Endothelial cell of umbilical vein (primary cell): Measurements from ENCODE around the gene DPP6. TPM values are rescaled to one million over a fixed set of nuclear protein-coding genes. Genes with fewer than 3 reads are reported as not detected.

Source experiments
- BruUV-seq: library from RNA; stranded (reverse); fragments of 400-500 nt; replicated peaks from 2 replicates; lab custom pipeline; 2021; lab: Mats Ljungman, UMichigan
- CTCF ChIA-PET: fragments of 300-600, 350-600 bp; sonication (Branson Sonifier 250); formaldehyde crosslinking; loops from one replicate; lab custom pipeline; 2021; ENCODE audit warnings: antibody characterized with exemption, inconsistent platforms; lab: Charles Lee
- POLR2A ChIA-PET: fragments of 300-600, 350-600 bp; sonication (Branson Sonifier 250); formaldehyde crosslinking; loops from one replicate; lab custom pipeline; 2021; ENCODE audit warnings: antibody characterized with exemption, inconsistent platforms; lab: Charles Lee
- DNase-seq: peaks from one replicate; pipeline ENCODE4 v3.0.0-alpha.2; 2011; ENCODE audit warnings: low read depth, low spot score
- FAIRE-seq: peaks from 2 replicates; lab custom pipeline; 2011; peaks lifted over from hg19 to GRCh38; lab: Jason Lieb, UNC
- H2AFZ ChIP-seq: 2 replicates; pipeline ENCODE4 v1.6.0; 2012; ENCODE audit warnings: low read depth, low read length, control low read depth, inconsistent platforms
- H3K27ac ChIP-seq: 2 replicates; pipeline ENCODE4 v1.5.1; 2011; ENCODE audit warnings: low read depth, mild to moderate bottlenecking, control low read depth, low read length, moderate library complexity; ENCODE audit not compliant: insufficient read depth
- H3K27me3 ChIP-seq, 2 experiments: 2 replicates each; pipeline versions ENCODE4 v1.6.0 to v1.6.1; 2011; ENCODE audit warnings: low read length in 2 of 2, mixed read lengths in 1 of 2; ENCODE audit not compliant: control insufficient read depth in 2 of 2, insufficient read depth in 2 of 2
- H3K36me3 ChIP-seq, 2 experiments: 2 replicates in 1 of 2; 3 replicates in 1 of 2; pipeline ENCODE4 v1.5.1; 2011; ENCODE audit warnings: low read length in 2 of 2, mild to moderate bottlenecking in 1 of 2, moderate library complexity in 1 of 2; ENCODE audit not compliant: control insufficient read depth in 2 of 2, insufficient read depth in 2 of 2; ENCODE audit errors: extremely low read depth in 1 of 2
- H3K4me1 ChIP-seq: 3 replicates; pipeline ENCODE4 v1.5.1; 2011; ENCODE audit warnings: mild to moderate bottlenecking, low read length; ENCODE audit not compliant: control insufficient read depth, insufficient read depth; ENCODE audit errors: extremely low read depth
- H3K4me2 ChIP-seq: 2 replicates; pipeline ENCODE4 v1.6.1; 2011; ENCODE audit warnings: low read length, control low read depth, mixed read lengths; ENCODE audit not compliant: insufficient read depth
- H3K4me3 ChIP-seq, 3 experiments: fragments of 200-600 bp in 1 of 3; sonication (generic), shearing (Covaris generic) in 1 of 3; replicated peaks in 1 of 3; 2 replicates each; pipeline ENCODE4 v1.5.1; 2011 to 2016; ENCODE audit warnings: control low read depth in 3 of 3, low read length in 3 of 3, mild to moderate bottlenecking in 2 of 3, inconsistent platforms in 1 of 3, low read depth in 1 of 3, moderate library complexity in 1 of 3; ENCODE audit not compliant: insufficient read depth in 1 of 3
- H3K79me2 ChIP-seq: 2 replicates; pipeline ENCODE4 v1.6.0; 2012; ENCODE audit warnings: low read length, inconsistent platforms; ENCODE audit not compliant: control insufficient read depth, insufficient read depth
- H3K9ac ChIP-seq: replicated peaks from 2 replicates; pipeline ENCODE3; 2011; ENCODE audit warnings: low read length, control low read depth; ENCODE audit not compliant: insufficient read depth; ENCODE audit errors: extremely low read depth
- H3K9me1 ChIP-seq: replicated peaks from 3 replicates; pipeline ENCODE4 v1.6.0; 2011; ENCODE audit warnings: mild to moderate bottlenecking, low read length; ENCODE audit not compliant: control insufficient read depth, insufficient read depth; ENCODE audit errors: extremely low read depth
- H3K9me3 ChIP-seq: replicated peaks from 2 replicates; pipeline ENCODE4 v1.5.1; 2012; ENCODE audit warnings: low read length, inconsistent platforms; ENCODE audit not compliant: control insufficient read depth, insufficient read depth
- H4K20me1 ChIP-seq: replicated peaks from 2 replicates; pipeline ENCODE3; 2011; ENCODE audit warnings: mild to moderate bottlenecking, low read length; ENCODE audit not compliant: control insufficient read depth, insufficient read depth; ENCODE audit errors: extremely low read depth
- CTCF ChIP-seq, 2 donors: IDR thresholded peaks; 1 replicate in 1 of 2; 2 replicates in 1 of 2; pipeline ENCODE4 v1.5.1; 2011; ENCODE audit warnings: low read length in 2 of 2, mild to moderate bottlenecking in 2 of 2, moderate library complexity in 2 of 2, control low read depth in 1 of 2, inconsistent platforms in 1 of 2, low read depth in 1 of 2; ENCODE audit not compliant: insufficient read depth in 1 of 2; ENCODE audit errors: extremely low read depth in 1 of 2
- EZH2 ChIP-seq: IDR thresholded peaks from 2 replicates; pipeline ENCODE4 v1.6.1; 2012; ENCODE audit warnings: borderline replicate concordance, low read depth, mild to moderate bottlenecking, moderate library complexity, low read length, inconsistent platforms; ENCODE audit not compliant: severe bottlenecking
- FOS ChIP-seq: IDR thresholded peaks from 2 replicates; pipeline ENCODE4 v1.6.1; 2011; ENCODE audit warnings: mild to moderate bottlenecking, low read length, moderate library complexity, borderline replicate concordance; ENCODE audit not compliant: insufficient read depth
- GATA2 ChIP-seq: IDR thresholded peaks from 2 replicates; pipeline ENCODE4 v1.7.0; 2011; ENCODE audit warnings: low read depth, mild to moderate bottlenecking, moderate library complexity, mixed read lengths, low read length; ENCODE audit not compliant: insufficient read length, insufficient read depth
- JUN ChIP-seq: IDR thresholded peaks from 2 replicates; pipeline ENCODE4 v1.6.1; 2011; ENCODE audit warnings: borderline replicate concordance, low read depth; ENCODE audit not compliant: insufficient read length, insufficient read depth
- MAX ChIP-seq: IDR thresholded peaks from 2 replicates; pipeline ENCODE4 v1.6.1; 2011; ENCODE audit not compliant: insufficient read depth, insufficient read length
- MYC ChIP-seq: IDR thresholded peaks from one replicate; pipeline ENCODE4 v1.6.1; 2011; ENCODE audit warnings: mild to moderate bottlenecking, low read depth, low read length
- POLR2A ChIP-seq: IDR thresholded peaks from 2 replicates; pipeline ENCODE4 v1.6.1; 2012; ENCODE audit warnings: low read depth, mild to moderate bottlenecking, control low read depth, low read length
- POLR2AphosphoS5 ChIP-seq: IDR thresholded peaks from 2 replicates; pipeline ENCODE4 v1.6.1; 2012; ENCODE audit warnings: low read depth, mild to moderate bottlenecking, control low read depth, low read length, moderate library complexity; ENCODE audit not compliant: insufficient read depth
- dilution Hi-C: fragments of 300-500 bp; cut with MboI; formaldehyde crosslinking; loops from one replicate; pipeline ENCODE4 v1.15.0; 2019; ENCODE audit warnings: low sequenced_read_pairs; ENCODE audit not compliant: extremely low pct_ligation_motif_present
- intact Hi-C: fragments of 100-400 bp; cut with micrococcal nuclease; formaldehyde crosslinking; loops from one replicate; pipeline ENCODE4 v1.10.0; 2022
- polyA plus RNA-seq, 4 experiments: library from polyadenylated mRNA; depleted of rRNA in 3 of 4; stranded (reverse) in 3 of 4; unstranded in 1 of 4; fragments of >200 nt; gene quantifications; 2 replicates each; pipeline versions ENCODE4 v1.2.1 to v1.2.3, GENCODE V29; 2011 to 2012; ENCODE audit warnings: missing spikeins in 1 of 4
- total RNA-seq: library from RNA; stranded (reverse); gene quantifications from 2 replicates; pipeline ENCODE4 v1.2.3, GENCODE V29; 2021

The DPP6 gene
- total and polyA plus RNA-seq, 2 donors (not counting 3 experiments of a cell fraction or from before 2014, with no cell fraction given) = not detected

GRCh38 chr7:154650275-154650674 is 598.1 kb downstream of the DPP6 start:
- Histone ChIP-seq H2AFZ (no peak overlapping the region), H3K27me3 (no peaks in the 10 kb centered on the region), H3K4me2 (no peak overlapping the region), H3K4me1 (no peaks in the 10 kb centered on the region), H3K9me1 (no peaks in the 10 kb centered on the region), H3K4me3 (no peak overlapping the region), H3K27ac (no peak overlapping the region), H4K20me1 (no peaks in the 10 kb centered on the region), H3K9me3 (peaks cover 6% of the 10 kb centered on the region), H3K79me2 (no peaks in the 10 kb centered on the region), H3K36me3 (no peaks in the 10 kb centered on the region), H3K9ac (no peak overlapping the region)
- dilution Hi-C loops (no loop called here), intact Hi-C loops (no loop called here)
- POLR2A ChIA-PET = no interaction called here
- FAIRE-seq (no peak), DNase-seq (no peak)
- TF ChIP-seq MYC = no peak
- no peak for TF ChIP-seq POLR2A
- no peak for TF ChIP-seq GATA2
- TF ChIP-seq MAX = no peak
- no peak for TF ChIP-seq EZH2
- no peak for TF ChIP-seq POLR2AphosphoS5
- TF ChIP-seq CTCF (IDR thresholded peaks at IDR 0.05; ENCODE audit: extremely low read depth in 1 of 2, insufficient read depth in 1 of 2, low read depth in 1 of 2, low read length in 2 of 2) = no peak
- TF ChIP-seq JUN = no peak
- no peak for TF ChIP-seq FOS
- BruUV-seq = no TSS peak
- CTCF ChIA-PET = no interaction called here
